Stimulated activated CD4-positive, alpha-beta T cell treated with anti-CD3 and anti-CD28 coated beads, Interleukin-4, amount 100 ng/mL, for 48 hours (primary cell): Measurements from ENCODE around the gene LRRC8A.
"Not testable (repeated sequence)": the region's sequence is repeated elsewhere in the genome, so short reads cannot be mapped to it uniquely, and the experiment has no call there.

Experiments used
- DNase-seq, 2 donors: peaks; one replicate each; pipeline ENCODE4 v3.0.0-alpha.2; 2020; ENCODE audit warnings: low read depth in 2 of 2

Gene LRRC8A

GRCh38 chr9:128961403-128961802 is 79.5 kb downstream of the LRRC8A start:
- not testable (repeated sequence) for DNase-seq
